OCI-LY1 (cell line): Measurements from ENCODE around the gene MT1E.

Experiments used
- CTCF ChIP-seq: fragments of 200-600 bp; sonication (generic), shearing (Covaris generic); IDR thresholded peaks from 2 replicates; pipeline ENCODE4 v1.5.1; 2017; ENCODE audit warnings: mild to moderate bottlenecking, antibody characterized with exemption, low read length, moderate library complexity, mixed read lengths
- EZH2 ChIP-seq: fragments of 200-600 bp; sonication (generic), shearing (Covaris generic); IDR thresholded peaks from 2 replicates; pipeline ENCODE4 v1.8.0; 2017; ENCODE audit warnings: borderline replicate concordance, mixed run types, mild to moderate bottlenecking, antibody characterized with exemption, low read length, moderate library complexity, mixed read lengths

- TF ChIP-seq CTCF (no peak), EZH2 (no peak)
Measured at GRCh38 chr16:56589141-56590039, 36.2 kb upstream of the MT1E start, which contains the start of gene MT3.
